ENCODE data around the gene TCP11L2.

DNA sequence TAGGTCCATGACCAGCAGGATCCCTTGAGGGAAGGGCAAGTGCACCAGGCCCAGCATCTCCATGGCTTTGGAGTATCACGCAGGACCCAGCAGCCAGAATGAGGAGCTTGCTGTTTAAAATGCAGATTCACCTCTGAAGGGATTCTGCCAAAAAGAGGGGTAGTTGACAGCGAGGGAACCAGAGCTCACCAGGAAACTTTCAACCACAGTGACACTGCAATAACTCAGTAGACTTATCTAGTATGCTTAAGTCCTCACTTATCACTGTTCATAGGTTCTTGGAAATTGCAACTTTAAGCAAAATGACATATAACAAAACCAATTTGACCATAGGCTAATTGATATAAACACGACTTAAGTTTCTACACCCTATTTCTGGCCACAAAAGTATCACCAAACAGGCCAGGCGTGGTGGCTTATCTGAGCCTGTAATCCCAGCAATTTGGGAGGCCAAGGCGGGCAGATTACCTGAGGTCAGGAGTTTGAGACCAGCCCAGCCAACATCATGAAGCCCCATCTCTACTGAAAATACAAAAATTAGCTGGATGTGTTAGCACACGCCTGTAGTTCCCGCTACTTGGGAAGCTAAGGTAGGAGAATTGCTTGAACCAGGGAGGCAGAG is 33.3 kb upstream of the TCP11L2 start:
- TF ChIP-seq CTCF (conservative IDR thresholded peaks at IDR 0.05) (no peak), ZFX (IDR thresholded peaks at IDR 0.05) (no peak)

All from C4-2B (cell line).